ENCODE results near the gene PNN.

PNN gene

GRCh38 chr14:39230416-39231035 lies 55.5 kb downstream of the PNN start:
- peak; percentile 11 for DNase-seq

DNA sequence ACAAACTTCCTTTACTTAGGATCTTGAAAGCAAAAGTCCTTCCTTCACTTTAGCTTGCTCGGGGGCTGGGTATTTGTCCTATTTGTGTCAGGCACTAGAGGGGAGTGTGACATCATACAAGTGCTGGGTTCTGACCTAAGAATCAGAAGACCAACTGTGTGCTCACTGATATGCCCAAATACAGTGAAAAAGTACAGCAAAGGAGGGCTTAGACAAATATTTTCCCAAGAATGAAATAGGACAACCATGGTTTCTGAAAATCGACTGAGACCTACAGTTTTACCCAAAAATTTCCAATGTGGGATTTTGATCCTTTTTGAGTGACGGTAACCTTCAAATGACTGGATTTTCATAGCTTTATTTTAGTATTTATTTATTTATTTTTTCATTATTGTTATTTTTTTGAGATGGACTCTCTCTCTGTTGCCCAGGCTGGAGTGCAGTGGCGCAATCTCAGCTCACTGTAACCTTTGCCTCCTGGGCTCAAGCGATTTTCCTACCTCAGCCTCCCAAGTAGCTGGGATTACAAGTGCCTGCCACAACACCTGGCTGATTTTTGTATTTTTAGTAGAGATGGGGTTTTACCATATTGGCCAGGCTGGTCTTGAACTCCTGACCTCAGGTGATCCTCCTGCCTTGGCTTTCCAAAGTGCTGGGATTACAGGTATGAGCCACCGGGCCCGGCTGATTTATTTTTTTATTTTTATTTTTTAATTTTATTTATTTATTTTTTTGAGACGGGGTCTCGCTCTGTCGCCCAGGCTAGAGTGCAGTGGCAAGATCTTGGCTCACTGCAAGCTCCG lies 56.9 kb downstream of the PNN start:
- DNase-seq: peak; percentile 67

Data from HCEC 1CT (cell line).